CD4-positive, alpha-beta T cell (primary cell): ENCODE measurements around the gene LPCAT1. TPM values are rescaled to one million over a fixed set of nuclear protein-coding genes. Genes with fewer than 3 reads are reported as not detected.

Source experiments
- ATAC-seq: fragments of 200-7000 bp; cut with Tn5 transposase; one replicate; pipeline ENCODE4 v1.10.0; 2022; ENCODE audit warnings: mild to moderate bottlenecking; ENCODE audit not compliant: poor library complexity
- CTCF ChIA-PET: fragments of 350-600 bp; sonication (Branson Sonifier 250); formaldehyde crosslinking; loops from one replicate; lab custom pipeline; 2021; ENCODE audit warnings: antibody characterized with exemption, inconsistent platforms; lab: Charles Lee
- POLR2A ChIA-PET: fragments of 350-600 bp; sonication (Branson Sonifier 250); formaldehyde crosslinking; loops from one replicate; lab custom pipeline; 2021; ENCODE audit warnings: antibody characterized with exemption, inconsistent platforms; lab: Charles Lee
- DNase-seq, 14 experiments: peaks; one replicate each; pipeline ENCODE4 v3.0.0-alpha.2; 2013 to 2020; ENCODE audit warnings: mixed read lengths in 2 of 14
- H3K27ac ChIP-seq, 2 donors: one replicate each; pipeline versions ENCODE4 v1.5.1 to v1.7.0; 2013; ENCODE audit warnings: low read length in 2 of 2, low read depth in 1 of 2, mild to moderate bottlenecking in 1 of 2
- H3K27me3 ChIP-seq, 2 experiments: 1 replicate in 1 of 2; 2 replicates in 1 of 2; pipeline versions ENCODE4 v1.6.1 to v1.7.0; 2013; ENCODE audit warnings: low read length in 2 of 2, control low read depth in 1 of 2, mild to moderate bottlenecking in 1 of 2, moderate library complexity in 1 of 2; ENCODE audit not compliant: insufficient read depth in 2 of 2, control insufficient read depth in 1 of 2
- H3K36me3 ChIP-seq: one replicate; pipeline ENCODE4 v1.6.1; 2013; ENCODE audit warnings: low read length, control low read depth; ENCODE audit not compliant: insufficient read depth
- H3K4me1 ChIP-seq: one replicate; pipeline ENCODE4 v1.6.1; 2013; ENCODE audit warnings: low read length, control low read depth; ENCODE audit not compliant: insufficient read depth
- H3K4me3 ChIP-seq: one replicate; pipeline ENCODE4 v1.5.1; 2013; ENCODE audit warnings: mild to moderate bottlenecking, low read length, moderate library complexity
- H3K9me3 ChIP-seq, 2 experiments: 1 replicate in 1 of 2; 2 replicates in 1 of 2; pipeline versions ENCODE4 v1.6.1 to v1.7.0; 2013; ENCODE audit warnings: low read length in 2 of 2, mild to moderate bottlenecking in 2 of 2, control low read depth in 1 of 2, moderate library complexity in 1 of 2; ENCODE audit not compliant: control insufficient read depth in 1 of 2, insufficient read depth in 1 of 2
- H3K27ac Mint-ChIP-seq: one replicate; pipeline ENCODE4 v1.8.0; 2020; ENCODE audit warnings: mixed read lengths
- H3K27me3 Mint-ChIP-seq: one replicate; pipeline ENCODE4 v1.8.0; 2021; ENCODE audit warnings: mixed read lengths
- H3K36me3 Mint-ChIP-seq: one replicate; pipeline ENCODE4 v1.8.0; 2021; ENCODE audit warnings: low read depth, mixed read lengths
- H3K4me1 Mint-ChIP-seq: one replicate; pipeline ENCODE4 v1.8.0; 2021; ENCODE audit warnings: low read depth, mixed read lengths
- H3K4me3 Mint-ChIP-seq: one replicate; pipeline ENCODE4 v1.8.0; 2020; ENCODE audit warnings: mild to moderate bottlenecking, mixed read lengths
- H3K9me3 Mint-ChIP-seq: one replicate; pipeline ENCODE4 v1.8.0; 2020; ENCODE audit warnings: mixed read lengths
- intact Hi-C, 2 experiments: fragments of 100-400 bp; cut with DNase I in 1 of 2; cut with micrococcal nuclease in 1 of 2; formaldehyde crosslinking; loops; one replicate each; pipeline versions ENCODE4 v1.15.1 to v1.9.0; 2023 to 2025; cut with DNase I, micrococcal nuclease
- total RNA-seq, 174 experiments: library from RNA in 2 of 174; stranded (reverse) in 2 of 174; gene quantifications; one replicate each; pipeline ENCODE4 v1.2.3 and lab custom pipeline; 2021 to 2026
- TF ChIP-seq, protein P1 (sequence below): fragments of 200-600 bp; IDR thresholded peaks from one replicate; pipeline ENCODE4 v1.8.0; 2022; ENCODE audit warnings: antibody characterized with exemption, mild to moderate bottlenecking

Gene LPCAT1
- total RNA-seq, 2 experiments from 2014 or later = 20.4 to 21.2 TPM

DNA sequence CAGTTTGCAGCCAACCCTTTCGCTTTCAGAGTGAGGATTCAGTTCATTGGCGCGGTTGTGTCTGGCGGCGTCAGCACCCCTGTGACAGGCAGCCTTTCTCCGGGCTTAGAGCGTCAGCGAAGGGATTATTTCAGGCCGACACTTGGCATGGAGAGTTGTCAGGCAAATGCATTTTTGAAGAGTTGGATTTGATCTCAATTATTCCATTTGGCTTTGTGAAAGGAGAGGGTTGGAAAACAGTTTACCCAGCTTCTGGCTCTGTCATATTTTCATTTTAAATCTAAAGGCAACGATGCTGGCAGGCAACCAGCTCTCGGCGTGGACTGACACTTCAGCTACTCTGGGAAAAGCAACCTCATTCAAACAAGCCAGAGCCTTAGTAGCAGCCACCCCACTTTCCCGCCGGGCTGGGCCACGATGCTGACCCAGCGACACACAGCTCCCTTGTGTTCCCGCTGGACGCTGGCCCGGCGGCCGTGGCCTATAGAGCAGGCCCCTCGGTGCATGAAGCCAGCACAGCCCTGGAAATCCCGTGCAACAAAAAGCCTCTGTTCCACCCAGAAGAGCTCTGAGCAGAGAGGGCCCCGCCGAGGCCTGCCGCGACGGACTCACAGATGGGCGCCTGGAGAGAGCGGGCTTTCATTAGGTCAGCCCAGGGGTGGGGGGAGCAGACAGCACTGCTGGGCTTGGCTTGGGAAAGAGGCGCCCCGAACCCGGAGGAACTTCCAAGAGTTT, 28.9 kb upstream of the LPCAT1 start:
- no peak overlapping the region for H3K4me3 Mint-ChIP-seq
- H3K9me3 Mint-ChIP-seq = no peaks in the 10 kb centered on the region
- ChIA-PET POLR2A (no interaction called here), CTCF (no interaction called here)
- no peaks in the 10 kb centered on the region for H3K4me1 Mint-ChIP-seq
- Histone ChIP-seq H3K9me3 (no peaks in the 10 kb centered on the region), H3K36me3 (no peaks in the 10 kb centered on the region), H3K27me3 (no peaks in the 10 kb centered on the region), H3K4me1 (no peaks in the 10 kb centered on the region), H3K27ac (no peak overlapping the region), H3K4me3 (no peak overlapping the region)
- TF ChIP-seq, protein P1, sequence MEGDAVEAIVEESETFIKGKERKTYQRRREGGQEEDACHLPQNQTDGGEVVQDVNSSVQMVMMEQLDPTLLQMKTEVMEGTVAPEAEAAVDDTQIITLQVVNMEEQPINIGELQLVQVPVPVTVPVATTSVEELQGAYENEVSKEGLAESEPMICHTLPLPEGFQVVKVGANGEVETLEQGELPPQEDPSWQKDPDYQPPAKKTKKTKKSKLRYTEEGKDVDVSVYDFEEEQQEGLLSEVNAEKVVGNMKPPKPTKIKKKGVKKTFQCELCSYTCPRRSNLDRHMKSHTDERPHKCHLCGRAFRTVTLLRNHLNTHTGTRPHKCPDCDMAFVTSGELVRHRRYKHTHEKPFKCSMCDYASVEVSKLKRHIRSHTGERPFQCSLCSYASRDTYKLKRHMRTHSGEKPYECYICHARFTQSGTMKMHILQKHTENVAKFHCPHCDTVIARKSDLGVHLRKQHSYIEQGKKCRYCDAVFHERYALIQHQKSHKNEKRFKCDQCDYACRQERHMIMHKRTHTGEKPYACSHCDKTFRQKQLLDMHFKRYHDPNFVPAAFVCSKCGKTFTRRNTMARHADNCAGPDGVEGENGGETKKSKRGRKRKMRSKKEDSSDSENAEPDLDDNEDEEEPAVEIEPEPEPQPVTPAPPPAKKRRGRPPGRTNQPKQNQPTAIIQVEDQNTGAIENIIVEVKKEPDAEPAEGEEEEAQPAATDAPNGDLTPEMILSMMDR = no peak
- intact Hi-C loops = no loop called here
- H3K36me3 Mint-ChIP-seq = no peaks in the 10 kb centered on the region
- H3K27ac Mint-ChIP-seq = no peak overlapping the region
- DNase-seq (no peak), ATAC-seq (no peak)
- H3K27me3 Mint-ChIP-seq = peaks cover 7% of the 10 kb centered on the region

DNA sequence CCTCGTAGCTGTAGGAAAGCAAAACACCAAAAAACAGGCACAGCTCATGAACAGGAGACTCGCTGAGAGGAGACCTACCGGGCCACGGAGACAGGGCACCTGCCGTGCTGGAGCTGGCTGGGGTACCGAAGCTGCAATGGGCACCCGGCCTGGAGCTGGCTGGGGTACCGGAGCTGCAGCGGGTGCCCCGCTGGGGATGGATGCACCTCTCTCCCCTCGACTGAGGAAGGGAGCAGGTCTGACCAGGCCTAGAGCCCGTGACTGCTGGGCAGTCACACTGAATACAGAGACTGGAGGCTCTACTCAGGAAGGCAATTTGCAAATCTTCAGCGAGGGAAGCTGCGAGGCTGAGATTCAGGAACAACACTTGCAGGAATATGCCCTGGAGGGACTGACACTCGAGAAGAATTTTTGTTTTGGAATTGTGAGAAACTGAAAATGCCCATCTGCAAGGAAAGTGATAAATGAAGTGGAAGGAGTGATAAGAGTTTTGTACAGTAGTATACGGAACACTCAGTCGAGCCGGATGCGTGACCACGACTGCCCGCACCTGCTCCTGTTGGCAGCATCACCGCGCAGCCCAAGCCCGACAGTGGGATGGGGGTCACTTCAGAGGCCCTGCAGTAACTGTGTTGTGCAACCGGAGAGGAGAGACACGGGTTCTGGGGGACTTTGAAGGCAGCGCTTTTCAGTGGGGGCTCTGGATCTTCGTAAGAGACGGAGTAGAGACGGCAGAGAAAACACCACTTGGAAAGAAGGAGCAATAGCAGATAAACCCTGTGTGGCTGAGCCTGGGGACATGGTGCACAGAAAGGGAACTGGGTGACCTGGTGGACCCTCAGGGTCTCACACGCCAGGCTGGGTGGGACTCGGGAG, 27.9 kb upstream of the LPCAT1 start:
- CTCF ChIA-PET = no interaction called here
- TF ChIP-seq, protein P1 = no peak
- Histone ChIP-seq H3K4me1 (no peaks in the 10 kb centered on the region), H3K27me3 (no peaks in the 10 kb centered on the region), H3K36me3 (no peaks in the 10 kb centered on the region), H3K9me3 (no peaks in the 10 kb centered on the region), H3K27ac (no peak overlapping the region), H3K4me3 (no peak overlapping the region)
- H3K27me3 Mint-ChIP-seq = peaks cover 7% of the 10 kb centered on the region
- no peaks in the 10 kb centered on the region for H3K9me3 Mint-ChIP-seq
- DNase-seq (no peak), ATAC-seq (no peak)
- H3K36me3 Mint-ChIP-seq = no peaks in the 10 kb centered on the region
- no peak overlapping the region for H3K4me3 Mint-ChIP-seq
- no peaks in the 10 kb centered on the region for H3K4me1 Mint-ChIP-seq
- intact Hi-C loops = no loop called here
- H3K27ac Mint-ChIP-seq = no peak overlapping the region
- POLR2A ChIA-PET = no interaction called here

DNA sequence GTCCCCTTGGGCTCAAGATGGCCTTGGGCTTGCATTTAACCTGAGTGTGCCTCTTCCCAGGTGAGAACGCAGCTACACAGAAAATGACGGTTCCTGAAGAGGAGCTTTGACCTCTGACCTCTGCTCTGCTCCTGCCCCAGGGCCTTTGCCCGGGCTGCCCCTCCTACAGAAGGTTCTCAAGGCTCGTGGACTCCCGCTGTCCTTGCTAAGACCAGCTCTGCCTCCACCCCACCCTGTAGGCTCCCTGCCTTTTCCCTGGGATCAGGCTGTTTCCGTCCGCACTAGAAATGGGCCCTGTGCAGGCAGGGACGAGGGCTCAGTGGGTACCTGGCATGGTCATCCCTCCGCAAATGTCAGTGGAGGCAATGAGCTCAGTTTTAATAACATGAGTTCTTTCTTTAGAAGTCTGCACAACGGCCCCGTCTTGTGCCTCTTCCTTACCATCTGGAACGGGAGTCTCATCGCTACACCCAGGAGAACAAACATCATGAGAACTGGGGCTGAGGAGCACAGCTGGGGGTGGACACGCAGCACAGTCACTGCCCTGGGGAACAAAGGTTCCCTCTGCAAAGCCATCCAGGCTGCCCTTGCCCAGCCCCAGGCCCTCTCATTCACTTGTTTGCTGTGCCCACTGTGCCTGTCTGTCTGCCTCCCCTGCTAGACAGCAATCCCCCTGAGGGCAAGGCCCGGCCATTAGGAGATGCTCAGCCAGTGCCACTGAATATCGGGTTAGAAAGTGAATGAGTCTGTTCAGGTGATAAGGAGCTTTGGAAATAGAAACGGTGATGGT, 26.7 kb upstream of the LPCAT1 start:
- Histone ChIP-seq H3K9me3 (no peaks in the 10 kb centered on the region), H3K27ac (no peak overlapping the region), H3K27me3 (no peaks in the 10 kb centered on the region), H3K4me1 (no peaks in the 10 kb centered on the region), H3K36me3 (no peaks in the 10 kb centered on the region), H3K4me3 (no peak overlapping the region)
- no peaks in the 10 kb centered on the region for H3K36me3 Mint-ChIP-seq
- ChIA-PET CTCF (no interaction called here), POLR2A (interaction anchor here (1.1 kb wide), 1 partner anchor 15 kb away, joined by 3 read pairs; no protein-coding TSS in a partner anchor)
- ATAC-seq (no peak), DNase-seq (no peak)
- intact Hi-C loops = no loop called here
- no peak overlapping the region for H3K4me3 Mint-ChIP-seq
- no peaks in the 10 kb centered on the region for H3K9me3 Mint-ChIP-seq
- TF ChIP-seq, protein P1 = no peak
- no peaks in the 10 kb centered on the region for H3K4me1 Mint-ChIP-seq
- peaks cover 7% of the 10 kb centered on the region for H3K27me3 Mint-ChIP-seq
- H3K27ac Mint-ChIP-seq = no peak overlapping the region
